GM12878 (cell line): ENCODE measurements around the gene IL17B.

Experiments used
- ATF7 ChIP-seq: fragments of 450-650 bp; IDR thresholded peaks from 2 replicates; pipeline ENCODE4 v1.6.1; 2016; ENCODE audit warnings: low read depth, mild to moderate bottlenecking
- EGR1 ChIP-seq, 2 experiments: IDR thresholded peaks; 1 replicate in 1 of 2; 2 replicates in 1 of 2; pipeline ENCODE4 v1.6.1; 2011 to 2012; ENCODE audit warnings: low read depth in 2 of 2, low read length in 2 of 2, borderline replicate concordance in 1 of 2, mild to moderate bottlenecking in 1 of 2, moderate library complexity in 1 of 2
- HDAC2 ChIP-seq: fragments of 200-600 bp; sonication (generic); IDR thresholded peaks from 2 replicates; pipeline ENCODE4 v1.6.1; 2017
- MYC ChIP-seq: IDR thresholded peaks from 2 replicates; pipeline ENCODE4 v1.6.1; 2011; ENCODE audit warnings: mild to moderate bottlenecking, low read length, moderate library complexity, inconsistent platforms; ENCODE audit not compliant: insufficient read depth, insufficient replicate concordance, insufficient read length, severe bottlenecking
- SMAD1 ChIP-seq: fragments of 450-650 bp; IDR thresholded peaks from 2 replicates; pipeline ENCODE4 v1.6.1; 2018; ENCODE audit warnings: mild to moderate bottlenecking, low read depth; ENCODE audit not compliant: partially characterized antibody
- TAF1 ChIP-seq: IDR thresholded peaks from 2 replicates; pipeline ENCODE4 v1.6.1; 2011; ENCODE audit warnings: mild to moderate bottlenecking, low read depth, low read length, borderline replicate concordance
- TCF7 ChIP-seq: IDR thresholded peaks from 2 replicates; pipeline ENCODE4 v1.6.1; 2014; ENCODE audit warnings: antibody characterized with exemption, borderline replicate concordance
- YY1 ChIP-seq: IDR thresholded peaks from 2 replicates; pipeline ENCODE4 v1.6.1; 2011; ENCODE audit warnings: low read depth, mild to moderate bottlenecking, low read length
- TF ChIP-seq, protein P1 (sequence below), 3 experiments: IDR thresholded peaks in 2 of 3; conservative IDR thresholded peaks in 1 of 3; 2 replicates each; pipeline ENCODE4 v1.5.1; 2011; ENCODE audit warnings: low read depth in 3 of 3, low read length in 3 of 3, mild to moderate bottlenecking in 3 of 3, control low read depth in 2 of 3, moderate library complexity in 2 of 3, inconsistent platforms in 1 of 3, mixed read lengths in 1 of 3; ENCODE audit not compliant: control insufficient read depth in 2 of 3, insufficient read depth in 1 of 3; ENCODE audit errors: extremely low read depth in 1 of 3

DNA sequence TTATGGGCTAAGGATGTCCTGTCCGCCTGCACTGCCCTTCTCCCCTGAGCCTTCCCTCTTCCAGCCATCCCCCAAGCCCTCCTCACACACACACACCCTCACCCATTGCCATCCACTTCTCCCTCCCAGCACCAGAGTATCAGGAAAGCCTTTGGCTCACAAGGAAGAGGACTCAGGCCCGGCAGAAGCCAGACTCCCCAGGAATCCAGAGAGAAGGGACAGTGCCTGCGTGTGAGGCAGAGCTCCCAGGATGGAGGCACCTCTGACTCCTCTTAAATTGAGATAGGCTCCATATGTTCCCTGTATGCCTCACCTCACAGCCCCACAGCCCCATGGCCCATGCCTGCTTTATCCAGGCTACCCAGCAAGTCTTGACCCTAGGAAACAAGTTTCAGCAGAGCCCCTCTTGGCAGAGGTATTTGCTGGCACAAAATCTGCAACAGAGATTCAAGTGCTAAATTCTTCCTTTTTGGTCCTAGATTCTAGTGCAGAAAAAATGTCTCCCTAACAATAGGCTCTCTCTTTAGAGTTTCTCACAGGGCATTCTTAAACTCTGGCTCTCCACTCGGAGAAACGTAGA is 761 bp downstream of the IL17B start:
- no peak for TF ChIP-seq TCF7
- no peak for TF ChIP-seq TAF1
- TF ChIP-seq, protein P1, sequence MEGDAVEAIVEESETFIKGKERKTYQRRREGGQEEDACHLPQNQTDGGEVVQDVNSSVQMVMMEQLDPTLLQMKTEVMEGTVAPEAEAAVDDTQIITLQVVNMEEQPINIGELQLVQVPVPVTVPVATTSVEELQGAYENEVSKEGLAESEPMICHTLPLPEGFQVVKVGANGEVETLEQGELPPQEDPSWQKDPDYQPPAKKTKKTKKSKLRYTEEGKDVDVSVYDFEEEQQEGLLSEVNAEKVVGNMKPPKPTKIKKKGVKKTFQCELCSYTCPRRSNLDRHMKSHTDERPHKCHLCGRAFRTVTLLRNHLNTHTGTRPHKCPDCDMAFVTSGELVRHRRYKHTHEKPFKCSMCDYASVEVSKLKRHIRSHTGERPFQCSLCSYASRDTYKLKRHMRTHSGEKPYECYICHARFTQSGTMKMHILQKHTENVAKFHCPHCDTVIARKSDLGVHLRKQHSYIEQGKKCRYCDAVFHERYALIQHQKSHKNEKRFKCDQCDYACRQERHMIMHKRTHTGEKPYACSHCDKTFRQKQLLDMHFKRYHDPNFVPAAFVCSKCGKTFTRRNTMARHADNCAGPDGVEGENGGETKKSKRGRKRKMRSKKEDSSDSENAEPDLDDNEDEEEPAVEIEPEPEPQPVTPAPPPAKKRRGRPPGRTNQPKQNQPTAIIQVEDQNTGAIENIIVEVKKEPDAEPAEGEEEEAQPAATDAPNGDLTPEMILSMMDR (IDR thresholded peaks at IDR 0.05 in 2 of 3, conservative IDR thresholded peaks at IDR 0.05 in 1 of 3; ENCODE audit: control insufficient read depth in 2 of 3, extremely low read depth in 1 of 3, insufficient read depth in 1 of 3, low read depth in 3 of 3, low read length in 3 of 3) = no peak
- TF ChIP-seq SMAD1 = no peak
- TF ChIP-seq ATF7 = no peak
- TF ChIP-seq YY1 = no peak
- TF ChIP-seq MYC = no peak
- no peak for TF ChIP-seq EGR1 (IDR thresholded peaks at IDR 0.05; ENCODE audit: borderline replicate concordance in 1 of 2, low read depth in 2 of 2, low read length in 2 of 2)
- no peak for TF ChIP-seq HDAC2
